OCI-LY3 (cell line): ENCODE results near the gene AHDC1.
A peak's percentile ranks its signal among the peaks of the same experiment; 100 is the strongest.

ENCODE experiments used
- H2AFZ ChIP-seq: fragments of 200-600, 300-600 bp; shearing (Covaris generic); 2 replicates; pipeline ENCODE4 v1.6.0; 2014; ENCODE audit warnings: antibody characterized with exemption, low read depth, low read length
- H3K27ac ChIP-seq: fragments of 200-600, 300-600 bp; sonication (generic); 2 replicates; pipeline ENCODE4 v1.5.1; 2014; ENCODE audit warnings: mild to moderate bottlenecking, low read length, moderate library complexity, mixed read lengths
- H3K27me3 ChIP-seq: fragments of 200-600, 300-600 bp; sonication (generic); 2 replicates; pipeline ENCODE4 v1.6.1; 2014; ENCODE audit warnings: low read depth, low read length, mixed read lengths
- H3K36me3 ChIP-seq: fragments of 200-600, 300-600 bp; sonication (generic); replicated peaks from 2 replicates; pipeline ENCODE3; 2014; ENCODE audit warnings: low read depth, low read length, mixed read lengths
- H3K4me1 ChIP-seq: fragments of 300-600, 200-600 bp; sonication (generic); 2 replicates; pipeline ENCODE4 v1.6.1; 2014; ENCODE audit warnings: low read length, mixed read lengths
- H3K4me2 ChIP-seq: fragments of 200-600, 300-600 bp; sonication (generic); 2 replicates; pipeline ENCODE4 v1.6.1; 2014; ENCODE audit warnings: low read length, mixed read lengths
- H3K4me3 ChIP-seq: fragments of 300-600, 200-600 bp; sonication (generic); 2 replicates; pipeline ENCODE4 v1.5.1; 2014; ENCODE audit warnings: antibody characterized with exemption, mild to moderate bottlenecking, low read length, moderate library complexity
- H3K79me2 ChIP-seq: fragments of 300-600, 200-600 bp; shearing (Covaris generic); 2 replicates; pipeline ENCODE4 v1.6.1; 2014; ENCODE audit warnings: mild to moderate bottlenecking, low read length, mixed read lengths
- H3K9ac ChIP-seq: fragments of 300-600, 200-600 bp; shearing (Covaris generic); 2 replicates; pipeline ENCODE4 v1.6.0; 2014; ENCODE audit warnings: mild to moderate bottlenecking, low read length, moderate library complexity
- H3K9me3 ChIP-seq: fragments of 200-600, 300-600 bp; shearing (Covaris generic); 2 replicates; pipeline ENCODE4 v1.6.1; 2014; ENCODE audit warnings: low read length, mixed read lengths; ENCODE audit not compliant: insufficient read depth
- H4K20me1 ChIP-seq: fragments of 200-600, 300-600 bp; sonication (generic); 2 replicates; pipeline ENCODE4 v1.6.1; 2016; ENCODE audit warnings: low read length, mixed read lengths; ENCODE audit not compliant: insufficient read depth
- CTCF ChIP-seq: fragments of 200-600, 300-600 bp; sonication (generic); IDR thresholded peaks from 2 replicates; pipeline ENCODE4 v1.5.1; 2014; ENCODE audit warnings: antibody characterized with exemption, low read length, low read depth
- EZH2phosphoT487 ChIP-seq: fragments of 200-600 bp; shearing (Covaris generic); IDR thresholded peaks from 2 replicates; pipeline ENCODE4 v1.6.1; 2018; ENCODE audit warnings: antibody characterized with exemption, mixed run types, low read depth

The AHDC1 gene

DNA sequence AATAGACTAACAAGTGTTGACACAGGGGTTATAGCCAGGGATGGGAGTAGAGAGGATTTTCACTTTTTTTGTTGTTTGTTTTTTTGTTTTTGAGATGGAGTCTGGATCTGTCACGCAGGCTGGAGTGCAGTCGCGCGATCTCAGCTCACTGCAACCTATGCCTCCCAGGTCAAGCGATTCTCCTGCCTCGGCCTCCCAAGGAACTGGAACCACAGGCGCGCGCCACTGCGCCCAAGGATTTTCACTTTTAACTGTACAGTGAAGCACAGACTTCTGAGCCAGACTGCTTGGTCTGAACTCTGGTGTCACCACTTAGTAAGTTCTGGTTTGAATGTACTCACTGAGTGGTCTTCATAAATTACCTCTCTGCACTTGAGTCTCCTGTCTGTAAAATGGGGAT is 73.8 kb downstream of the AHDC1 start:
- Histone ChIP-seq H3K36me3 (no peaks in the 10 kb centered on the region), H3K9ac (no peak overlapping the region), H3K79me2 (no peaks in the 10 kb centered on the region), H2AFZ (no peak overlapping the region), H3K4me2 (no peak overlapping the region), H3K27me3 (peaks cover 5% of the 10 kb centered on the region; the same call in 1 of the 2 replicates), H3K4me3 (no peak overlapping the region), H3K9me3 (no peaks in the 10 kb centered on the region), H3K27ac (no peak overlapping the region), H4K20me1 (no peaks in the 10 kb centered on the region), H3K4me1 (peaks cover 18% of the 10 kb centered on the region)
- TF ChIP-seq CTCF = no peak
- no peak for TF ChIP-seq EZH2phosphoT487

DNA sequence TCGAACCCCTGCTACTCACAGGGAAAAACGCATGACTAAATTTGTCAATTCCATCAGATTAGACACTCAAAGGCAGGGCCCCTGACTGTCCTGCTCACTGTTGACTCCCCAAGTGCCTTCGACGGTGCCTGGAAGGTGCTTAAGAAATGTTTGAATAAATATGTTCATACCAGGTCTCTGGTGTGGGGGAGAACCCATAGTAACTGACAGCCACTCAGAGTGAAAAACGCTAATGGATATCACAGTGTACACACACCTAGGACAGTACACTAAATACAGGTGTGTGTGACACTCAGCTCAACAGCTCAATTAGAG is 74.3 kb downstream of the AHDC1 start:
- no peak for TF ChIP-seq EZH2phosphoT487
- TF ChIP-seq CTCF = no peak
- Histone ChIP-seq H3K27me3 (peaks cover 5% of the 10 kb centered on the region; the same call in 1 of the 2 replicates), H3K9me3 (no peaks in the 10 kb centered on the region), H3K4me1 (peaks cover 18% of the 10 kb centered on the region), H3K9ac (no peak overlapping the region), H3K4me2 (no peak overlapping the region), H3K36me3 (no peaks in the 10 kb centered on the region), H3K4me3 (no peak overlapping the region), H4K20me1 (no peaks in the 10 kb centered on the region), H3K27ac (no peak overlapping the region), H3K79me2 (no peaks in the 10 kb centered on the region), H2AFZ (no peak overlapping the region)

- Histone ChIP-seq H3K4me2 (peak overlapping the region; percentile 98), H3K9me3 (no peaks in the 10 kb centered on the region), H3K79me2 (no peaks in the 10 kb centered on the region), H3K4me1 (peaks cover 18% of the 10 kb centered on the region), H3K36me3 (no peaks in the 10 kb centered on the region), H3K27ac (no peak overlapping the region), H2AFZ (0 out of 2 replicates have a peak overlapping the region, but pooled peaks have one; percentile 60), H3K9ac (peak overlapping the region; percentile 39; the same call in 1 of the 2 replicates), H3K4me3 (peak overlapping the region; percentile 76), H3K27me3 (peaks cover 5% of the 10 kb centered on the region; the same call in 1 of the 2 replicates), H4K20me1 (no peaks in the 10 kb centered on the region)
- TF ChIP-seq EZH2phosphoT487 = no peak
- no peak for TF ChIP-seq CTCF
Observed at GRCh38 chr1:27528818-27529703, 74.9 kb downstream of the AHDC1 start.

- Histone ChIP-seq H3K4me3 (peak overlapping the region; percentile 76), H3K79me2 (no peaks in the 10 kb centered on the region), H3K9me3 (no peaks in the 10 kb centered on the region), H3K9ac (peak overlapping the region; percentile 39; the same call in 1 of the 2 replicates), H3K36me3 (no peaks in the 10 kb centered on the region), H3K27me3 (peaks cover 5% of the 10 kb centered on the region; the same call in 1 of the 2 replicates), H2AFZ (peak overlapping the region; percentile 60; the same call in 1 of the 2 replicates), H3K4me1 (peaks cover 18% of the 10 kb centered on the region), H3K27ac (no peak overlapping the region), H4K20me1 (no peaks in the 10 kb centered on the region), H3K4me2 (peak overlapping the region; percentile 98)
- TF ChIP-seq EZH2phosphoT487 (no peak), CTCF (no peak)
Observed at GRCh38 chr1:27527890-27528817, 75.8 kb downstream of the AHDC1 start.
